CD4-positive, alpha-beta T cell (primary cell): ENCODE data around the gene PODXL. TPM values are rescaled to one million over a fixed set of nuclear protein-coding genes. Genes with fewer than 3 reads are reported as not detected.

Source experiments
- ATAC-seq: fragments of 200-7000 bp; cut with Tn5 transposase; one replicate; pipeline ENCODE4 v1.10.0; 2022; ENCODE audit warnings: mild to moderate bottlenecking; ENCODE audit not compliant: poor library complexity
- CTCF ChIA-PET: fragments of 350-600 bp; sonication (Branson Sonifier 250); formaldehyde crosslinking; loops from one replicate; lab custom pipeline; 2021; ENCODE audit warnings: antibody characterized with exemption, inconsistent platforms; lab: Charles Lee
- POLR2A ChIA-PET: fragments of 350-600 bp; sonication (Branson Sonifier 250); formaldehyde crosslinking; loops from one replicate; lab custom pipeline; 2021; ENCODE audit warnings: antibody characterized with exemption, inconsistent platforms; lab: Charles Lee
- DNase-seq, 14 experiments: peaks; one replicate each; pipeline ENCODE4 v3.0.0-alpha.2; 2013 to 2020; ENCODE audit warnings: mixed read lengths in 2 of 14
- H3K27ac ChIP-seq, 2 donors: one replicate each; pipeline versions ENCODE4 v1.5.1 to v1.7.0; 2013; ENCODE audit warnings: low read length in 2 of 2, low read depth in 1 of 2, mild to moderate bottlenecking in 1 of 2
- H3K27me3 ChIP-seq, 2 experiments: 1 replicate in 1 of 2; 2 replicates in 1 of 2; pipeline versions ENCODE4 v1.6.1 to v1.7.0; 2013; ENCODE audit warnings: low read length in 2 of 2, control low read depth in 1 of 2, mild to moderate bottlenecking in 1 of 2, moderate library complexity in 1 of 2; ENCODE audit not compliant: insufficient read depth in 2 of 2, control insufficient read depth in 1 of 2
- H3K36me3 ChIP-seq: one replicate; pipeline ENCODE4 v1.6.1; 2013; ENCODE audit warnings: low read length, control low read depth; ENCODE audit not compliant: insufficient read depth
- H3K4me1 ChIP-seq: one replicate; pipeline ENCODE4 v1.6.1; 2013; ENCODE audit warnings: low read length, control low read depth; ENCODE audit not compliant: insufficient read depth
- H3K4me3 ChIP-seq: one replicate; pipeline ENCODE4 v1.5.1; 2013; ENCODE audit warnings: mild to moderate bottlenecking, low read length, moderate library complexity
- H3K9me3 ChIP-seq, 2 experiments: 1 replicate in 1 of 2; 2 replicates in 1 of 2; pipeline versions ENCODE4 v1.6.1 to v1.7.0; 2013; ENCODE audit warnings: low read length in 2 of 2, mild to moderate bottlenecking in 2 of 2, control low read depth in 1 of 2, moderate library complexity in 1 of 2; ENCODE audit not compliant: control insufficient read depth in 1 of 2, insufficient read depth in 1 of 2
- H3K27ac Mint-ChIP-seq: one replicate; pipeline ENCODE4 v1.8.0; 2020; ENCODE audit warnings: mixed read lengths
- H3K27me3 Mint-ChIP-seq: one replicate; pipeline ENCODE4 v1.8.0; 2021; ENCODE audit warnings: mixed read lengths
- H3K36me3 Mint-ChIP-seq: one replicate; pipeline ENCODE4 v1.8.0; 2021; ENCODE audit warnings: low read depth, mixed read lengths
- H3K4me1 Mint-ChIP-seq: one replicate; pipeline ENCODE4 v1.8.0; 2021; ENCODE audit warnings: low read depth, mixed read lengths
- H3K4me3 Mint-ChIP-seq: one replicate; pipeline ENCODE4 v1.8.0; 2020; ENCODE audit warnings: mild to moderate bottlenecking, mixed read lengths
- H3K9me3 Mint-ChIP-seq: one replicate; pipeline ENCODE4 v1.8.0; 2020; ENCODE audit warnings: mixed read lengths
- intact Hi-C, 2 experiments: fragments of 100-400 bp; cut with DNase I in 1 of 2; cut with micrococcal nuclease in 1 of 2; formaldehyde crosslinking; loops; one replicate each; pipeline versions ENCODE4 v1.15.1 to v1.9.0; 2023 to 2025; cut with DNase I, micrococcal nuclease
- total RNA-seq, 174 experiments: library from RNA in 2 of 174; stranded (reverse) in 2 of 174; gene quantifications; one replicate each; pipeline ENCODE4 v1.2.3 and lab custom pipeline; 2021 to 2026
- TF ChIP-seq, protein P1 (sequence below): fragments of 200-600 bp; IDR thresholded peaks from one replicate; pipeline ENCODE4 v1.8.0; 2022; ENCODE audit warnings: antibody characterized with exemption, mild to moderate bottlenecking

The PODXL gene
- total RNA-seq, 2 experiments from 2014 or later, result 0.16 to 0.47 TPM

DNA sequence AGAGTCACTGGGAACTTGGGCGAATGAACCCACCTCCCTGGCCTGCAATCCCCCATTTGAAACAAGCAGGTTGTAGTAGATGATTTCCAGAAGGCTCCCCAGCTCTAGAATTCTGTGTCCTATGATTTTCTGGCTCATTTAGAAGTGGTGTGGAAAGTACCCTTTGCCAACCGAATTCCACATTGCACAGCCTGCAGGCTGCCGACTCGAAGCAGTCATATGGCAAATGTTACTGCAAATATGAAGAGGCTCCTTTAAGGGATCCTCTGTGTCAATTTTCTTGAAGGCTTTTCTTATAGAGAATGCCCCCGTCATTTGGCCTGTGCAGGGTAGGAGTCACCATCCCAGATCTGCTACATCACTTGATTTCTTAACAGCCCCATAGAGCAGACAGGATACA, 5.6 kb downstream of the PODXL start:
- H3K9me3 Mint-ChIP-seq, result no peaks in the 10 kb centered on the region
- CTCF ChIA-PET, result no interaction called here

DNA sequence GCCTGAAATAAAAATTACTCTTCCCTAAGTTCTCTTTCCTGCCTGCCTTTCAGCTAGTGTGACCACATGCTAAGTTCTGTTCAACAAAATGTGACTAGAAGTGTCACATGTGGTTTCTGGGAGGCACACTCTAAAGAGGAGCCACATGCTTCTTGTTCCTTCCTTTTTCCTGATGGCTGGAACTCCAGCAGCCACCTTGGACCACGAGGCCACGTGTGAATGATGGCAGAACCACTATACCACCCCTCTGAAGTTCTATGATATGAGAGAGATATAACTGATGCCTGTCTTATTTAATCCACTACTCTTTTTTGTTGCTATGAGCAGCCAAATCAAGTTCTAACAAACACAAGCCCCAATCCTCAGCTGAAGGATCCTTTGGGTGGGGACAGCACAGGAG, 8.1 kb downstream of the PODXL start:
- Mint-ChIP-seq H3K4me1 (no peaks in the 10 kb centered on the region), H3K36me3 (no peaks in the 10 kb centered on the region), H3K27me3 (peaks cover 30% of the 10 kb centered on the region), H3K4me3 (no peak overlapping the region), H3K27ac (no peak overlapping the region), H3K9me3 (no peaks in the 10 kb centered on the region)
- Histone ChIP-seq H3K9me3 (no peaks in the 10 kb centered on the region), H3K27me3 (peaks cover 0 to 5% of the 10 kb centered on the region in 2 experiments), H3K36me3 (no peaks in the 10 kb centered on the region), H3K27ac (no peak overlapping the region), H3K4me1 (no peaks in the 10 kb centered on the region), H3K4me3 (no peak overlapping the region)
- POLR2A ChIA-PET, result no interaction called here
- TF ChIP-seq, protein P1, sequence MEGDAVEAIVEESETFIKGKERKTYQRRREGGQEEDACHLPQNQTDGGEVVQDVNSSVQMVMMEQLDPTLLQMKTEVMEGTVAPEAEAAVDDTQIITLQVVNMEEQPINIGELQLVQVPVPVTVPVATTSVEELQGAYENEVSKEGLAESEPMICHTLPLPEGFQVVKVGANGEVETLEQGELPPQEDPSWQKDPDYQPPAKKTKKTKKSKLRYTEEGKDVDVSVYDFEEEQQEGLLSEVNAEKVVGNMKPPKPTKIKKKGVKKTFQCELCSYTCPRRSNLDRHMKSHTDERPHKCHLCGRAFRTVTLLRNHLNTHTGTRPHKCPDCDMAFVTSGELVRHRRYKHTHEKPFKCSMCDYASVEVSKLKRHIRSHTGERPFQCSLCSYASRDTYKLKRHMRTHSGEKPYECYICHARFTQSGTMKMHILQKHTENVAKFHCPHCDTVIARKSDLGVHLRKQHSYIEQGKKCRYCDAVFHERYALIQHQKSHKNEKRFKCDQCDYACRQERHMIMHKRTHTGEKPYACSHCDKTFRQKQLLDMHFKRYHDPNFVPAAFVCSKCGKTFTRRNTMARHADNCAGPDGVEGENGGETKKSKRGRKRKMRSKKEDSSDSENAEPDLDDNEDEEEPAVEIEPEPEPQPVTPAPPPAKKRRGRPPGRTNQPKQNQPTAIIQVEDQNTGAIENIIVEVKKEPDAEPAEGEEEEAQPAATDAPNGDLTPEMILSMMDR, result no peak
- CTCF ChIA-PET, result interaction anchor here (0.7 kb wide), 1 partner anchor 47 kb away, joined by 4 read pairs; no protein-coding TSS in a partner anchor
- ATAC-seq, result no peak
- no peak for DNase-seq
- intact Hi-C loops, result no loop called here

More for the DNA sequence above, 5.6 kb downstream of the PODXL start:
- Mint-ChIP-seq H3K27me3 (peaks cover 55% of the 10 kb centered on the region), H3K4me3 (no peak overlapping the region), H3K4me1 (peaks cover 9% of the 10 kb centered on the region), H3K36me3 (no peaks in the 10 kb centered on the region), H3K27ac (no peak overlapping the region)
- intact Hi-C loops, result no loop called here
- H3K27ac ChIP-seq, result no peak overlapping the region
- peaks cover 18 to 21% of the 10 kb centered on the region in 2 experiments for H3K27me3 ChIP-seq
- TF ChIP-seq, protein P1, result no peak
- no peak for ATAC-seq
- DNase-seq, result no peak
- H3K4me3 ChIP-seq, result no peak overlapping the region
- H3K4me1 ChIP-seq, result peaks cover 9% of the 10 kb centered on the region
- no peaks in the 10 kb centered on the region for H3K9me3 ChIP-seq
- POLR2A ChIA-PET, result no interaction called here
- no peaks in the 10 kb centered on the region for H3K36me3 ChIP-seq

DNA sequence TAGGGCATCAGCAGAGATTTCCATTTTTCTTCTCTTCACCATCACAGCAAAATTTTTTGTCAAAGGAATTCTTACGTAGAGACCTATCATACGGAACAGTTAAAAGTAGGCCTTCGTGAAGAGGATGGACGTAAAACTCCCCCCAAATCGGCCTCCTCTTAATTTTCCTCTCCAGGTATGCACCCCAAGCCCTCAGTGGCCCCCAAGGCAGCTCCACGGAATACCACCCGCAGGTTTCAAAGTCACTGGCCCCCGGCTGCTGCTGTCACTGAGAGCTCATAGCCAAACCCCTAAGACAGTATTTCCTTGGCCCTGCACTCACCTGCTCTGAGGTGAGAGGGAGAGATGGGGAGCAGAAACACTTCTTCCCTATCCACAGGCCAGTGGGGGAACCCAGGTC, 8.8 kb downstream of the PODXL start:
- Mint-ChIP-seq H3K27me3 (peaks cover 23% of the 10 kb centered on the region), H3K4me3 (no peak overlapping the region), H3K9me3 (no peaks in the 10 kb centered on the region), H3K27ac (no peak overlapping the region), H3K36me3 (no peaks in the 10 kb centered on the region), H3K4me1 (no peaks in the 10 kb centered on the region)
- Histone ChIP-seq H3K4me1 (no peaks in the 10 kb centered on the region), H3K36me3 (no peaks in the 10 kb centered on the region), H3K27ac (no peak overlapping the region), H3K9me3 (no peaks in the 10 kb centered on the region), H3K27me3 (peaks cover 0 to 3% of the 10 kb centered on the region in 2 experiments), H3K4me3 (no peak overlapping the region)
- CTCF ChIA-PET, result interaction anchor here (0.7 kb wide), 1 partner anchor 46 kb away, joined by 4 read pairs; no protein-coding TSS in a partner anchor
- ATAC-seq (no peak), DNase-seq (no peak)
- POLR2A ChIA-PET, result no interaction called here
- TF ChIP-seq, protein P1, result no peak
- intact Hi-C loops, result no loop called here
